GM12892 (cell line): ENCODE results near the gene IRF1.

Experiments used
- POLR2A ChIP-seq: IDR thresholded peaks from 2 replicates; pipeline ENCODE4 v1.6.1; 2011; ENCODE audit warnings: low read depth, low read length, control low read depth
- POLR2AphosphoS5 ChIP-seq: IDR thresholded peaks from 2 replicates; pipeline ENCODE4 v1.6.1; 2011; ENCODE audit warnings: low read depth, low read length, control low read depth

DNA sequence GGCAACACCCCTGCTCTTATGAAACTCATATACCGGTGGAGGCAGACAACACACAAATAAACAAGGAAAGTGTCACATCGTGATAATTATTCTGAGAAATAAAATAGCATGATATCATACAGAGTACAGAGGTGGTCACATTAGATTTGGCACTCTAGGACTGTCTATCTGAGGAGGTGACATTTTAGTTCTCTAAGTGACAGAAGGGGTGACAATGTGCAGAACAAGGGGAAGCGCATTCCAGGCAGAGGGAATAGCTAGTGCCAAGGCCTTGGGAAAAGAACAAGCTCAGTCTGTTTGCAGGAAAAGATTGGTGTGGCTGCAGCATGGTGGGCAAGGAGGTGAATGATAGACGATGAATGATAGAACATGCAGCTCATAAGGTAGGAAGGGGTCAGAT, 12.7 kb upstream of the IRF1 start:
- no peak for TF ChIP-seq POLR2A
- TF ChIP-seq POLR2AphosphoS5, result no peak
